Measurements from ENCODE around the gene ACOXL.

Gene ACOXL

GRCh38 chr2:110720547-110720946 lies 11.8 kb upstream of the ACOXL start:
- DNase-seq, result no peak

GRCh38 chr2:110724820-110725219 lies 7.6 kb upstream of the ACOXL start:
- DNase-seq, result no peak

GRCh38 chr2:110725370-110725769 lies 7.0 kb upstream of the ACOXL start:
- no peak for DNase-seq

- DNase-seq, result no peak
Measured at GRCh38 chr2:110725859-110726258, 6.5 kb upstream of the ACOXL start.

- no peak for DNase-seq
Measured at GRCh38 chr2:110726285-110726684, 6.1 kb upstream of the ACOXL start.

- DNase-seq, result no peak
Measured at GRCh38 chr2:110727923-110728322, 4.5 kb upstream of the ACOXL start.

GRCh38 chr2:110729106-110729505 lies 3.3 kb upstream of the ACOXL start:
- DNase-seq, result no peak

- no peak for DNase-seq
Measured at GRCh38 chr2:110731064-110731463, 1.3 kb upstream of the ACOXL start.

- no peak for DNase-seq
Measured at GRCh38 chr2:110735366-110735765, 3.0 kb downstream of the ACOXL start.

- DNase-seq, result no peak
Measured at GRCh38 chr2:110737783-110738182, 5.4 kb downstream of the ACOXL start.

- no peak for DNase-seq
Measured at GRCh38 chr2:110740747-110741349, 8.5 kb downstream of the ACOXL start.

- DNase-seq, result no peak
Measured at GRCh38 chr2:110741491-110741980, 9.2 kb downstream of the ACOXL start.

- DNase-seq, result no peak
Measured at GRCh38 chr2:110742412-110742811, 10.0 kb downstream of the ACOXL start.

GRCh38 chr2:110743600-110743999 lies 11.2 kb downstream of the ACOXL start:
- no peak for DNase-seq

- no peak for DNase-seq
Measured at GRCh38 chr2:110744429-110744828, 12.1 kb downstream of the ACOXL start.

- no peak for DNase-seq
Measured at GRCh38 chr2:110745048-110745447, 12.7 kb downstream of the ACOXL start.

GRCh38 chr2:110746586-110747521 lies 14.5 kb downstream of the ACOXL start:
- DNase-seq, result no peak

- DNase-seq, result no peak
Measured at GRCh38 chr2:110747522-110748488, 15.4 kb downstream of the ACOXL start.

GRCh38 chr2:110748489-110748867 lies 16.1 kb downstream of the ACOXL start:
- peak; percentile 45 for DNase-seq

- no peak for DNase-seq
Measured at GRCh38 chr2:110751642-110752041, 19.3 kb downstream of the ACOXL start.

- no peak for DNase-seq
Measured at GRCh38 chr2:110752871-110753270, 20.5 kb downstream of the ACOXL start.

GRCh38 chr2:110755491-110756078 lies 23.2 kb downstream of the ACOXL start:
- DNase-seq, result no peak

GRCh38 chr2:110759411-110759810 lies 27.0 kb downstream of the ACOXL start:
- no peak for DNase-seq

Measured in NCI-H187 treated with DMSO at 0.1 percent for 48 hours (cell line).